Measurements from ENCODE around the gene LAG3.

DNA sequence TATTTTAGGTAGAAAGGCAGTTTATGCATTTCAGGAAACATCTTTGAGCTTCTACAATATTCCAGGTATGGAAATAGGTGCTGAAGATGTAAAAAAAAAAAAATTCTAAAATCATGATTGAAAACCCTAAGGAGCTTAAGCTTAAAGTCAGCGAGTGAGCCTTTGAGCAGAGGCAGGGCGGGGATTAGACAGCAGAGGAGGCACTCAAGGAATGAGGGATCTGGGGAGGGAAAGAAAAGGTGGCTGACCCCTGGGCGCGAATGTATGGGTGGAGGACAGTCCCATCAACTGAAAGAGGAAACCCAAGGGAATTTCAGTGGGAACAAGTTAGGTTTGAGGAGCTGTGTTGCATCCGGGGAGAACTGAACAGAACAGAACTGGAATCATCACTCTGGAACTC is 12.6 kb upstream of the LAG3 start:
- TF ChIP-seq, protein P1, sequence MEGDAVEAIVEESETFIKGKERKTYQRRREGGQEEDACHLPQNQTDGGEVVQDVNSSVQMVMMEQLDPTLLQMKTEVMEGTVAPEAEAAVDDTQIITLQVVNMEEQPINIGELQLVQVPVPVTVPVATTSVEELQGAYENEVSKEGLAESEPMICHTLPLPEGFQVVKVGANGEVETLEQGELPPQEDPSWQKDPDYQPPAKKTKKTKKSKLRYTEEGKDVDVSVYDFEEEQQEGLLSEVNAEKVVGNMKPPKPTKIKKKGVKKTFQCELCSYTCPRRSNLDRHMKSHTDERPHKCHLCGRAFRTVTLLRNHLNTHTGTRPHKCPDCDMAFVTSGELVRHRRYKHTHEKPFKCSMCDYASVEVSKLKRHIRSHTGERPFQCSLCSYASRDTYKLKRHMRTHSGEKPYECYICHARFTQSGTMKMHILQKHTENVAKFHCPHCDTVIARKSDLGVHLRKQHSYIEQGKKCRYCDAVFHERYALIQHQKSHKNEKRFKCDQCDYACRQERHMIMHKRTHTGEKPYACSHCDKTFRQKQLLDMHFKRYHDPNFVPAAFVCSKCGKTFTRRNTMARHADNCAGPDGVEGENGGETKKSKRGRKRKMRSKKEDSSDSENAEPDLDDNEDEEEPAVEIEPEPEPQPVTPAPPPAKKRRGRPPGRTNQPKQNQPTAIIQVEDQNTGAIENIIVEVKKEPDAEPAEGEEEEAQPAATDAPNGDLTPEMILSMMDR (conservative IDR thresholded peaks at IDR 0.05 in 1 of 2, IDR thresholded peaks at IDR 0.05 in 1 of 2; ENCODE audit: low read depth in 1 of 2, low read length in 2 of 2): no peak
- TF ChIP-seq EZH2 (IDR thresholded peaks at IDR 0.05; ENCODE audit: low read length, missing control alignments): no peak
